H9 (cell line): ENCODE measurements around the gene ABR. TPM values are rescaled to one million over a fixed set of nuclear protein-coding genes. Genes with fewer than 3 reads are reported as not detected.

Experiments used
- DNase-seq: peaks from one replicate; pipeline ENCODE4 v3.0.0-alpha.2; 2017
- H2AFZ ChIP-seq: one replicate; pipeline ENCODE4 v1.6.1; 2013; ENCODE audit warnings: mild to moderate bottlenecking, low read length, control low read depth, moderate library complexity
- H2AK5ac ChIP-seq: 2 replicates; pipeline ENCODE4 v1.6.1; 2013; ENCODE audit warnings: low read length, control low read depth, mixed read lengths; ENCODE audit not compliant: insufficient read length
- H2BK120ac ChIP-seq: one replicate; pipeline ENCODE4 v1.6.1; 2013; ENCODE audit warnings: low read depth, mild to moderate bottlenecking, low read length, control low read depth, inconsistent platforms; ENCODE audit not compliant: poor library complexity, severe bottlenecking
- H2BK12ac ChIP-seq: 2 replicates; pipeline ENCODE4 v1.6.1; 2013; ENCODE audit warnings: low read length, control low read depth, mixed read lengths, low read depth; ENCODE audit not compliant: insufficient read length
- H2BK15ac ChIP-seq: 2 replicates; pipeline ENCODE4 v1.6.1; 2013; ENCODE audit warnings: low read depth, low read length, control low read depth
- H2BK20ac ChIP-seq: one replicate; pipeline ENCODE4 v1.6.1; 2013; ENCODE audit warnings: low read depth, mild to moderate bottlenecking, low read length, control low read depth, inconsistent platforms; ENCODE audit not compliant: poor library complexity, severe bottlenecking
- H2BK5ac ChIP-seq: 2 replicates; pipeline ENCODE4 v1.6.1; 2013; ENCODE audit warnings: low read length, control low read depth, mixed read lengths; ENCODE audit not compliant: insufficient read length
- H3K14ac ChIP-seq: 2 replicates; pipeline ENCODE4 v1.6.1; 2013; ENCODE audit warnings: low read length, control low read depth; ENCODE audit not compliant: insufficient read depth
- H3K18ac ChIP-seq: 2 replicates; pipeline ENCODE4 v1.6.1; 2013; ENCODE audit warnings: low read depth, mild to moderate bottlenecking, mixed read lengths, low read length, control low read depth; ENCODE audit not compliant: insufficient read length
- H3K23ac ChIP-seq: 2 replicates; pipeline ENCODE4 v1.6.1; 2013; ENCODE audit warnings: low read length, control low read depth, mixed read lengths, low read depth; ENCODE audit not compliant: insufficient read length
- H3K23me2 ChIP-seq: 2 replicates; pipeline ENCODE4 v1.6.1; 2013; ENCODE audit warnings: low read depth, mild to moderate bottlenecking, mixed read lengths, low read length, control low read depth; ENCODE audit not compliant: insufficient read length, poor library complexity, severe bottlenecking
- H3K27ac ChIP-seq: 2 replicates; pipeline ENCODE4 v1.5.1; 2013; ENCODE audit warnings: low read length, control low read depth, mixed read lengths, low read depth; ENCODE audit not compliant: insufficient read length
- H3K27me3 ChIP-seq: 2 replicates; pipeline ENCODE4 v1.6.1; 2013; ENCODE audit warnings: low read length, control low read depth, inconsistent platforms; ENCODE audit not compliant: insufficient read depth
- H3K4ac ChIP-seq: 2 replicates; pipeline ENCODE4 v1.6.1; 2013; ENCODE audit warnings: low read depth, mild to moderate bottlenecking, control low read depth, inconsistent platforms, low read length, moderate library complexity
- H3K4me1 ChIP-seq: 2 replicates; pipeline ENCODE4 v1.6.1; 2013; ENCODE audit warnings: low read length, control low read depth, inconsistent platforms; ENCODE audit not compliant: insufficient read depth
- H3K4me2 ChIP-seq: 2 replicates; pipeline ENCODE4 v1.6.1; 2013; ENCODE audit warnings: low read length, control low read depth, mixed read lengths; ENCODE audit not compliant: insufficient read length, insufficient read depth
- H3K56ac ChIP-seq: 2 replicates; pipeline ENCODE4 v1.6.1; 2013; ENCODE audit warnings: low read depth, mild to moderate bottlenecking, mixed read lengths, low read length, control low read depth; ENCODE audit not compliant: insufficient read length
- H3K79me1 ChIP-seq: 2 replicates; pipeline ENCODE4 v1.6.1; 2013; ENCODE audit warnings: low read depth, mild to moderate bottlenecking, moderate library complexity, low read length, control low read depth, inconsistent platforms; ENCODE audit not compliant: insufficient read depth, poor library complexity, severe bottlenecking
- H3K79me2 ChIP-seq: 2 replicates; pipeline ENCODE4 v1.6.1; 2013; ENCODE audit warnings: low read length, control low read depth, inconsistent platforms; ENCODE audit not compliant: insufficient read depth
- H3K9ac ChIP-seq: 2 replicates; pipeline ENCODE4 v1.6.1; 2013; ENCODE audit warnings: low read length, control low read depth, mixed read lengths; ENCODE audit not compliant: insufficient read length; ENCODE audit errors: extremely low read depth
- H3K9me3 ChIP-seq: one replicate; pipeline ENCODE4 v1.6.1; 2013; ENCODE audit warnings: low read depth, low read length, inconsistent platforms; ENCODE audit not compliant: control insufficient read depth
- H3T11ph ChIP-seq: one replicate; pipeline ENCODE4 v1.6.1; 2013; ENCODE audit warnings: mild to moderate bottlenecking, low read length, control low read depth, inconsistent platforms
- H4K20me1 ChIP-seq: one replicate; pipeline ENCODE4 v1.6.1; 2013; ENCODE audit not compliant: control insufficient read depth, insufficient read length, insufficient read depth
- H4K5ac ChIP-seq: 2 replicates; pipeline ENCODE4 v1.6.1; 2013; ENCODE audit warnings: low read depth, mild to moderate bottlenecking, mixed read lengths, low read length, control low read depth; ENCODE audit not compliant: insufficient read length
- H4K8ac ChIP-seq: replicated peaks from 2 replicates; pipeline ENCODE4 v1.6.1; 2013; ENCODE audit warnings: low read length, control low read depth, mixed read lengths, low read depth; ENCODE audit not compliant: insufficient read length
- H4K91ac ChIP-seq: 2 replicates; pipeline ENCODE4 v1.6.1; 2013; ENCODE audit warnings: low read depth, mild to moderate bottlenecking, moderate library complexity, mixed read lengths, low read length, control low read depth; ENCODE audit not compliant: insufficient read length
- H3K27ac Mint-ChIP-seq, 3 experiments: 2 replicates in 2 of 3; 3 replicates in 1 of 3; pipeline ENCODE4 v1.8.0; 2020 to 2021; ENCODE audit warnings: mixed read lengths in 3 of 3, mild to moderate bottlenecking in 1 of 3, moderate library complexity in 1 of 3
- H3K27me3 Mint-ChIP-seq: 2 replicates; pipeline ENCODE4 v1.8.0; 2021; ENCODE audit warnings: low read depth, mild to moderate bottlenecking, moderate library complexity, mixed read lengths
- H3K36me3 Mint-ChIP-seq, 3 experiments: 2 replicates in 2 of 3; 3 replicates in 1 of 3; pipeline ENCODE4 v1.8.0; 2020 to 2021; ENCODE audit warnings: low read depth in 3 of 3, mixed read lengths in 3 of 3; ENCODE audit not compliant: insufficient read depth in 1 of 3
- H3K4me1 Mint-ChIP-seq, 2 experiments: 2 replicates each; pipeline ENCODE4 v1.8.0; 2020; ENCODE audit warnings: mixed read lengths in 2 of 2
- H3K4me3 Mint-ChIP-seq, 2 experiments: 2 replicates in 1 of 2; 3 replicates in 1 of 2; pipeline ENCODE4 v1.8.0; 2020 to 2021; ENCODE audit warnings: mild to moderate bottlenecking in 2 of 2, mixed read lengths in 2 of 2, moderate library complexity in 1 of 2
- H3K9me3 Mint-ChIP-seq, 2 experiments: 2 replicates in 1 of 2; 3 replicates in 1 of 2; pipeline ENCODE4 v1.8.0; 2020; ENCODE audit warnings: mild to moderate bottlenecking in 2 of 2, mixed read lengths in 2 of 2, moderate library complexity in 1 of 2
- WGBS: extraction: QIAGEN DNeasy Blood & Tissue Kit; methylation state at CpG from one replicate; pipeline ENCODE4 v1.1.7; 2013; ENCODE audit warnings: missing lambda C conversion rate, low lambda C conversion rate, mixed read lengths; ENCODE audit not compliant: insufficient read length; ENCODE audit errors: extremely low coverage; 5-methylcytosine and 5-hydroxymethylcytosine counted together
- total RNA-seq: library from RNA; stranded (reverse); gene quantifications from 2 replicates; pipeline ENCODE4 v1.2.1, GENCODE V29; 2021
- TF ChIP-seq, protein P1 (sequence below): fragments of 200-600 bp; sonication (generic); conservative IDR thresholded peaks from 3 replicates; pipeline ENCODE4 v1.8.0; 2021; ENCODE audit warnings: antibody characterized with exemption, mild to moderate bottlenecking

Gene ABR
- total RNA-seq, 1 experiment from 2014 or later = 34.7 TPM

DNA sequence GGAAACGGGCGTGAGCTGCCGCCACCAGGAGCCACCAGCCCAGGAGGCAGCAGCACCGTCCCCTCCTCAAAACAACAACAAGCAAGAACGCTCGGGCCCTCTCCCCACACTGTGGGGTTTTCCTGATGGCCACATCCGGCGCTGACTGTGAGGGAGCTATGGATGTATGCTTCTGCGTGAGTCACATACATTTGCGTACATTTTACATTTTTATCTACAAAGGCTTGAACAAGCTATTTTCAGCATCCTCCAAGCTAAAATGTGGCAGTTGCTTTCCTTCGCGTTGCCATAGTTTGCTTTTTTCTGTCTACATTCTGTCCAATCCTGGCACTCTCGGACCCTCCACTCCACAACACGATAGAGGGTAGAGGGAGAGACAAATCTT is 2.0 kb upstream of the ABR start:
- Histone ChIP-seq H3T11ph (no peak overlapping the region), H2BK12ac (no peak overlapping the region), H3K14ac (no peak overlapping the region), H3K79me1 (no peaks in the 10 kb centered on the region), H3K23ac (no peak overlapping the region), H4K8ac (no peak overlapping the region), H3K56ac (no peak overlapping the region), H3K79me2 (no peaks in the 10 kb centered on the region), H2AFZ (no peak overlapping the region), H3K18ac (no peak overlapping the region), H2BK120ac (no peak overlapping the region), H3K27me3 (peaks cover 3% of the 10 kb centered on the region; the same call in 1 of the 2 replicates), H4K91ac (no peak overlapping the region), H3K9ac (no peak overlapping the region), H4K5ac (no peak overlapping the region), H2AK5ac (no peak overlapping the region), H4K20me1 (no peaks in the 10 kb centered on the region), H3K9me3 (no peaks in the 10 kb centered on the region), H3K4me2 (peak overlapping the region; percentile 31), H3K27ac (no peak overlapping the region), H2BK20ac (no peak overlapping the region), H3K4ac (no peak overlapping the region), H3K23me2 (peaks cover 8% of the 10 kb centered on the region), H2BK5ac (no peak overlapping the region), H3K4me1 (no peaks in the 10 kb centered on the region; the same call in 1 of the 2 replicates), H2BK15ac (no peak overlapping the region)
- peaks cover 21 to 32% of the 10 kb centered on the region in 2 experiments for H3K4me1 Mint-ChIP-seq
- no peaks in the 10 kb centered on the region; a peak in 1 of 5 replicates for H3K9me3 Mint-ChIP-seq
- no peaks in the 10 kb centered on the region; a peak in 1 of 7 replicates for H3K36me3 Mint-ChIP-seq
- H3K4me3 Mint-ChIP-seq = peak overlapping the region in 1 of 2 experiments; percentile 67; a peak in 3 of 5 replicates
- peak overlapping the region in 1 of 3 experiments; percentile 8; a peak in 2 of 7 replicates for H3K27ac Mint-ChIP-seq
- DNase-seq = no peak
- TF ChIP-seq, protein P1, sequence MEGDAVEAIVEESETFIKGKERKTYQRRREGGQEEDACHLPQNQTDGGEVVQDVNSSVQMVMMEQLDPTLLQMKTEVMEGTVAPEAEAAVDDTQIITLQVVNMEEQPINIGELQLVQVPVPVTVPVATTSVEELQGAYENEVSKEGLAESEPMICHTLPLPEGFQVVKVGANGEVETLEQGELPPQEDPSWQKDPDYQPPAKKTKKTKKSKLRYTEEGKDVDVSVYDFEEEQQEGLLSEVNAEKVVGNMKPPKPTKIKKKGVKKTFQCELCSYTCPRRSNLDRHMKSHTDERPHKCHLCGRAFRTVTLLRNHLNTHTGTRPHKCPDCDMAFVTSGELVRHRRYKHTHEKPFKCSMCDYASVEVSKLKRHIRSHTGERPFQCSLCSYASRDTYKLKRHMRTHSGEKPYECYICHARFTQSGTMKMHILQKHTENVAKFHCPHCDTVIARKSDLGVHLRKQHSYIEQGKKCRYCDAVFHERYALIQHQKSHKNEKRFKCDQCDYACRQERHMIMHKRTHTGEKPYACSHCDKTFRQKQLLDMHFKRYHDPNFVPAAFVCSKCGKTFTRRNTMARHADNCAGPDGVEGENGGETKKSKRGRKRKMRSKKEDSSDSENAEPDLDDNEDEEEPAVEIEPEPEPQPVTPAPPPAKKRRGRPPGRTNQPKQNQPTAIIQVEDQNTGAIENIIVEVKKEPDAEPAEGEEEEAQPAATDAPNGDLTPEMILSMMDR = no peak
- WGBS = no CpG with 5 or more reads among the region's 14 CpGs
- peaks cover 60% of the 10 kb centered on the region for H3K27me3 Mint-ChIP-seq
